ENCODE data around the gene CCP110.

- TF ChIP-seq, protein P1, sequence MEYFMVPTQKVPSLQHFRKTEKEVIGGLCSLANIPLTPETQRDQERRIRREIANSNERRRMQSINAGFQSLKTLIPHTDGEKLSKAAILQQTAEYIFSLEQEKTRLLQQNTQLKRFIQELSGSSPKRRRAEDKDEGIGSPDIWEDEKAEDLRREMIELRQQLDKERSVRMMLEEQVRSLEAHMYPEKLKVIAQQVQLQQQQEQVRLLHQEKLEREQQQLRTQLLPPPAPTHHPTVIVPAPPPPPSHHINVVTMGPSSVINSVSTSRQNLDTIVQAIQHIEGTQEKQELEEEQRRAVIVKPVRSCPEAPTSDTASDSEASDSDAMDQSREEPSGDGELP (IDR thresholded peaks at IDR 0.05; ENCODE audit: borderline replicate concordance, low read depth), result no peak
- TF ChIP-seq, protein P2, sequence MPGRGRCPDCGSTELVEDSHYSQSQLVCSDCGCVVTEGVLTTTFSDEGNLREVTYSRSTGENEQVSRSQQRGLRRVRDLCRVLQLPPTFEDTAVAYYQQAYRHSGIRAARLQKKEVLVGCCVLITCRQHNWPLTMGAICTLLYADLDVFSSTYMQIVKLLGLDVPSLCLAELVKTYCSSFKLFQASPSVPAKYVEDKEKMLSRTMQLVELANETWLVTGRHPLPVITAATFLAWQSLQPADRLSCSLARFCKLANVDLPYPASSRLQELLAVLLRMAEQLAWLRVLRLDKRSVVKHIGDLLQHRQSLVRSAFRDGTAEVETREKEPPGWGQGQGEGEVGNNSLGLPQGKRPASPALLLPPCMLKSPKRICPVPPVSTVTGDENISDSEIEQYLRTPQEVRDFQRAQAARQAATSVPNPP (CRISPR knock-in tag; IDR thresholded peaks at IDR 0.05), result no peak
- no peak for TF ChIP-seq CTCF (CRISPR knock-in tag; IDR thresholded peaks at IDR 0.05)
These were observed 39.6 kb downstream of the CCP110 start for GRCh38 chr16:19563377-19563776.
